Measurements from ENCODE around the gene KCNE2. TPM values are rescaled to one million over a fixed set of nuclear protein-coding genes. Genes with fewer than 3 reads are reported as not detected.
"Not testable (repeated sequence)": the region's sequence is repeated elsewhere in the genome, so short reads cannot be mapped to it uniquely, and the experiment has no call there.

The KCNE2 gene
- total and polyA plus RNA-seq, 4 donors: 0.50 to 2.4 (median 1.6) TPM

DNA sequence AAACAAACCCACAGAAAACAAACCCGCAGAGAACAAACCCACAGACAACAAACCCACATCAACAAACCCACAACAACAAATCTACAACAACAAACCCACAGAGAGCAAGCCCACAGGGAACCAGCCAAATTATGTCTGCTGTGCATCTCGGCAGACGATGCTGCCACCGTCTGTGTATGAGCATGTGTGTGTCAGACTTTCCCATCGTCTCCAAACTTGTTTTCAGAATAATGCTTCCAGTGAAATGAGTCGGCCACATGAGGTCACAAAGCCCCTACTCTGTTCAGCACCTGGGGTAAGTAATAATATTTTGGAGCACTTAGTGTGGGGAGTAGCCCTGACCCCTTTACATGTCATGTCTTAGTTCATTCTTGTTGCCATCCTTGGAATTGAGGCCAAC is 42.3 kb downstream of the KCNE2 start:
- WGBS, 2 donors: no CpG with 5 or more reads among the region's 6 CpGs
- intact Hi-C loops (cut with DNase I); H3K27me3 ChIP-seq (ENCODE audit: control insufficient read depth in 1 of 2, insufficient read depth in 2 of 2, low read length in 1 of 2); H3K4me3 ChIP-seq (ENCODE audit: low read length in 2 of 2); H3K36me3 ChIP-seq (ENCODE audit: control insufficient read depth in 1 of 2, insufficient read depth in 2 of 2, low read length in 1 of 2); DNase-seq; ATAC-seq (ENCODE audit: low FRiP score); H3K27ac ChIP-seq (ENCODE audit: low read depth in 1 of 2, low read length in 2 of 2); H3K9me3 ChIP-seq (ENCODE audit: control insufficient read depth, low read length); H3K4me1 ChIP-seq (ENCODE audit: control insufficient read depth in 1 of 2, insufficient read depth in 2 of 2, low read length in 2 of 2): not testable (repeated sequence)

DNA sequence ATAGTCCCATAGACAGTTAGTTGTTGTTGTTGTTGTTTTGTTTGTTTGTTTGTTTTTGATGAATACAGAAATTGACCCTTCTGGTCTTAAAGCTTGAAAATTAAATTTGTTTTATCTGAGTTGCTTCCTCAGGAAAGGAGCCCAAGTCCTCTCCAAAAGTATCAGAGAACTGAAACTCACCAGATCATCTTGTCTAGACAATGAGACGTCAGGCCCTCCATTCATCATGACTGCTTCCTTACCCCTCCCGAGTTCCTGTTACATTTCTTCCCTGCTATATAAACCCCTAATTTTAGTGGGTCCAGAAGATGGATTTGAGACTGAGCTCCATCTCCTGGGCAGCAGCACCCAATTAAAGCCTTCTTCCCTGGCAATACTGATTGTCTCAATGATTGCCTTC is 42.9 kb downstream of the KCNE2 start:
- H3K9me3 ChIP-seq (ENCODE audit: control insufficient read depth, low read length); intact Hi-C loops (cut with DNase I); H3K36me3 ChIP-seq (ENCODE audit: control insufficient read depth in 1 of 2, insufficient read depth in 2 of 2, low read length in 1 of 2); DNase-seq; H3K4me1 ChIP-seq (ENCODE audit: control insufficient read depth in 1 of 2, insufficient read depth in 2 of 2, low read length in 2 of 2); H3K27me3 ChIP-seq (ENCODE audit: control insufficient read depth in 1 of 2, insufficient read depth in 2 of 2, low read length in 1 of 2); ATAC-seq (ENCODE audit: low FRiP score); H3K27ac ChIP-seq (ENCODE audit: low read depth in 1 of 2, low read length in 2 of 2); H3K4me3 ChIP-seq (ENCODE audit: low read length in 2 of 2): not testable (repeated sequence)
- no CpG with 5 or more reads among the region's 2 CpGs for WGBS, 2 donors

DNA sequence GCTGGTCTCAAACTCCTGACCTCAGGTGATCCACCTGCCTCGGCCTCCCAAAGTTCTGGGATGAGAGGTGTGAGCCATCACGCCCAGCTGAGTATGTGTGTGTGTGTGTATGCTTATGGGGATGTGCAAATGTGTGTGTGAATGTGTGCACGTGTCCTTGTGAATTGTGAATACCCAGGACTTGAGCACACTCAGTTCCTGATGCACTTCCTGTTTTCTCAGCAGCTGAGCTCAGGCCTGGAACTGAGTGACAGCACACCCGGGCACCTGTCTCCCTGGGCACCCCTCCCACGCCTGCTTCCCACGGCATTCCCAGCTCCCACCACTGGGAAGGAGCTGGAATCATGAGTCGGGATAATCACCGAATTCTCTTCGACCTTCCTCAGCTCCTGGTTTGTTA is 43.5 kb downstream of the KCNE2 start:
- H3K4me3 ChIP-seq (ENCODE audit: low read length in 2 of 2); ATAC-seq (ENCODE audit: low FRiP score); H3K36me3 ChIP-seq (ENCODE audit: control insufficient read depth in 1 of 2, insufficient read depth in 2 of 2, low read length in 1 of 2); H3K4me1 ChIP-seq (ENCODE audit: control insufficient read depth in 1 of 2, insufficient read depth in 2 of 2, low read length in 2 of 2); H3K9me3 ChIP-seq (ENCODE audit: control insufficient read depth, low read length); intact Hi-C loops (cut with DNase I); H3K27me3 ChIP-seq (ENCODE audit: control insufficient read depth in 1 of 2, insufficient read depth in 2 of 2, low read length in 1 of 2); DNase-seq; H3K27ac ChIP-seq (ENCODE audit: low read depth in 1 of 2, low read length in 2 of 2): not testable (repeated sequence)
- no CpG with 5 or more reads among the region's 9 CpGs for WGBS, 2 donors

DNA sequence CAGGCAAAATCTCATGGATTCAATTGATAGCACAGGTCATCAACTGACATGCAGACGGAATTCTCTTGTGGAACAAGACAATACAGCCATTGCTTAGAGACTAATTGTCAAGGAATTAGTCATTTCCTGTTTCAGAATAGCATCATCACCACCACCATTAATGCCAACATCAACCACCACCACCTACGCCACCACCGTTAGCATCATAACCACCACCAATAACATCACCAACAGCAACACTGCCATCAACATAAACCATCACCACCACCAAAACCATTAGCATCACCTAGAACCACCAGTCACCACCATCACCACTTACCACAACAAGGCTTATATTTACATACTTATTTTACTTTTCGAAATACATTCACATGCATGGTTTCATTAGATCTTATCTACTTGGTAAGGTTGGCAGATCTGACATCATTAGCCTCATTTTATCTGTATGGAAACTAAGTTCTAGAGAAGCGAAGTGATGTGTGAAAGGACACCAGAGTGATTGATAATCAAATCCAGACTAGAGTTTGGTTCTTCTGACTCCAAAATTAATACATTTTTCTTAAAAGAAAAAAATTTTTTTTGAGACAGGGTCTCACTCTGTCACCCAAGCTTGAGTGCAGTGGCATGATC is 53.8 kb downstream of the KCNE2 start:
- WGBS, 2 donors: no CpG with 5 or more reads among the region's 5 CpGs
- ATAC-seq (ENCODE audit: low FRiP score); H3K4me1 ChIP-seq (ENCODE audit: control insufficient read depth in 1 of 2, insufficient read depth in 2 of 2, low read length in 2 of 2); H3K27ac ChIP-seq (ENCODE audit: low read depth in 1 of 2, low read length in 2 of 2); H3K4me3 ChIP-seq (ENCODE audit: low read length in 2 of 2); H3K36me3 ChIP-seq (ENCODE audit: control insufficient read depth in 1 of 2, insufficient read depth in 2 of 2, low read length in 1 of 2); H3K27me3 ChIP-seq (ENCODE audit: control insufficient read depth in 1 of 2, insufficient read depth in 2 of 2, low read length in 1 of 2); DNase-seq; intact Hi-C loops (cut with DNase I); H3K9me3 ChIP-seq (ENCODE audit: control insufficient read depth, low read length): not testable (repeated sequence)

Other genes starting within 250 kb of the KCNE2 start
- 10 to 100 TPM; 12.2 to 13.0 TPM for gene SMIM11, start 11.5 kb downstream of the KCNE2 start, total RNA-seq
- 10 to 100 TPM in 1 of 2 donors, 1 to 10 TPM in 1; 4.7 to 52.7 TPM for gene SMIM11, start 11.5 kb downstream of the KCNE2 start, polyA plus RNA-seq
- not detected for gene SMIM34, start 59.9 kb downstream of the KCNE2 start, total RNA-seq
- not detected for gene SMIM34, start 59.9 kb downstream of the KCNE2 start, polyA plus RNA-seq
- gene KCNE1, start 148.2 kb downstream of the KCNE2 start, total RNA-seq: 1 to 10 TPM; 2.3 to 7.2 TPM
- 1 to 10 TPM in 1 of 2 donors, under 1 TPM in 1; 0.28 to 2.6 TPM for gene KCNE1, start 148.2 kb downstream of the KCNE2 start, polyA plus RNA-seq